Raji (cell line): Measurements from ENCODE around the gene FOXR2.

Experiments used
- POLR2A ChIP-seq: IDR thresholded peaks from 2 replicates; pipeline ENCODE4 v1.6.1; 2011; ENCODE audit warnings: low read depth, low read length, control low read depth; ENCODE audit not compliant: insufficient read depth

The FOXR2 gene, protein sequence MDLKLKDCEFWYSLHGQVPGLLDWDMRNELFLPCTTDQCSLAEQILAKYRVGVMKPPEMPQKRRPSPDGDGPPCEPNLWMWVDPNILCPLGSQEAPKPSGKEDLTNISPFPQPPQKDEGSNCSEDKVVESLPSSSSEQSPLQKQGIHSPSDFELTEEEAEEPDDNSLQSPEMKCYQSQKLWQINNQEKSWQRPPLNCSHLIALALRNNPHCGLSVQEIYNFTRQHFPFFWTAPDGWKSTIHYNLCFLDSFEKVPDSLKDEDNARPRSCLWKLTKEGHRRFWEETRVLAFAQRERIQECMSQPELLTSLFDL

DNA sequence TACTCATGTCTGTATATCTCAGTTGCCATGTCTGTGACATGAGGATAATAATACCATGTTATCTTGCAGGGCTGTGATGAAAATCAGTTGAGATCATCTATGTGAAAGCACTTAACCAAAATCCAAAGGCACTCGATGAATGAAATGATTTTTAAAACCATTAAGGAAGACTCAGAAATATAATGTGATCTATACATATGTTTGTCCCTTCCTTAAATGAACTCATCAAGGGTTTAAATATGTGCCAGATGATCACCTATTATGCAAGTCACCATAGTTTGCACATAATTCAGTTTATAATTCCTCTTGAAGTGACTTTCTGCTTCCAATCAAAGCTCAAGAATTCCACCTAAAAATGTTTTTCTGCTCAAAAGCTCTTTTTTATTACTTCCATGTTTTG is at the start of gene FOXR2:
Gene FOXR2 (plus strand): TSS at position 301 of the 400 bp plus-strand sequence. CDS start 312 bp downstream, outside the sequence.
- no peak for TF ChIP-seq POLR2A

DNA sequence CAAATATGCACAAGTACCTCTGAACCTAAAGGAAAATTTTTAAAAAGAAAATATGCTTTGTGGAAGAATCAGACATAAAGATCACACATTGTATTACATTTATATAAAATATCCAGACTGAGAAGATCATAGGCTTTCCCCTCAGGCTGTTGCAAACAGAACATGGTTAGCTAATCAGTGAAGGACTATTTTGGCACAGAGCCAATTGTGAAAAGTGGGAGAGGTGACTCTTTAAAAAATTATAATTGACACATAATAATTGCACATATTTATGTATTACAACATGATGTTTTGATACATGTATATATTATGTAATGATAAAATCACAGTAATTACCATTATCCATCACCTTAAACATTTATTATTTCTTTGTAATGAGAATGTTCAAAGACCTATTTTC is 44.1 kb upstream of the FOXR2 start:
- TF ChIP-seq POLR2A = no peak

DNA sequence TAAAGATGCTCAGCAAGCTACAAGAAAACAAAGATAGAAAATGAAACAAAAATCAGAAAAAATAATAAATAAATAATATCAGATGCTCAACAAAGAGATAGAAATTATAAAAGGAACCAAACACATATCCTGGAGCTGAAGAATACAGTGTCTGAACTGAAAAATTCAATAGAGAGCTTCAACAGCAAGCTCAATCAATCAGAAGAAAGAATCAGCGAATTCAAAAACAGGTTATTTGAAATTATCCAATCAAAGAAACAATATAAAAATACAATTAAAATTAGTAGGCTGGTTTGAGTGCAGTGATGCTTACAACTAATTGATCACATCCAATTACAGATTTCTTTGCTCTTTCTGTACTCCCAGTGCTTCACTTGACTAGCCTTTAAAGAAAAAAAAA is 40.8 kb upstream of the FOXR2 start:
- TF ChIP-seq POLR2A = no peak

DNA sequence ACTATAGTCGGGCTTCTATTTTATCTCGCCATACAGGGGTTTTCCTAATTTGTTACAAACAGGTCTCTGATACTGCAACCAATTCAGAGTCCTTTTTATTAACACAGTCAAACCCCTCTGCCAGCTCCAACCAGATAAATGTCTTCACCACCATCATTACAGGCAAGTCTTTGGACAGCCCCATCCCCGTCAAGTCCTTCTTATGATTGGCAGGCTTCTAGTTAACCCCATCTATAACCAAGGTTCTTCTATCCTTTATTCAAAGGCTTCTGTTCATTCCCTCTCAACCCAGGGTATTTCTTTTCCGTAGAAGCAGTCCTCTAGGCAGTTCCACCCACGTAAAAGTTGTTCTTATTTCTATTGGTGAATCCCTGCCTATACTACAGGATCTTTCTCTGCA is 29.9 kb upstream of the FOXR2 start:
- no peak for TF ChIP-seq POLR2A

DNA sequence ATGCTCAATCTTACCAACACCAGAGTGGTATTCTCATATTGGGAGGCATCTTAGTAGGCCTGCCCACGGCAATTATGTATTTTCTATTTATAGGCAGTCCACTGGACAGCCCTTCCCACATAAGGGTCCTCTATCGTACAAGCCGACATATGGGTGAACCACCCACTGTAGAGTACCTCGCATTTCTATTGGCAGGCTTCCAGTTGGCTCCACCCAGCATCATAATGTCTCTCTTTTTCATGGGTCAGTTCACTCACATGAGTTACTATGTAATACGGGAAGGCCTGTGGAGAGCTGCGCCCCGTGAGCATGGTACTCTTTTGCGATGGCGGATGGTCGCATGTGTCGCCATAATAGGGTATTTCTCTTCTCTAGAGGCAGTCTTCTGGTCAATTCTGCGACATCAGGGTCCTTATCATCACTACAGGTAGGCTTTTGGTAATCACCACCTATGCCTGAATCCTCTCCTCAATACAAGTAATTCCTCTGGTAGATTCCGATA is 29.4 kb upstream of the FOXR2 start:
- TF ChIP-seq POLR2A = no peak

DNA sequence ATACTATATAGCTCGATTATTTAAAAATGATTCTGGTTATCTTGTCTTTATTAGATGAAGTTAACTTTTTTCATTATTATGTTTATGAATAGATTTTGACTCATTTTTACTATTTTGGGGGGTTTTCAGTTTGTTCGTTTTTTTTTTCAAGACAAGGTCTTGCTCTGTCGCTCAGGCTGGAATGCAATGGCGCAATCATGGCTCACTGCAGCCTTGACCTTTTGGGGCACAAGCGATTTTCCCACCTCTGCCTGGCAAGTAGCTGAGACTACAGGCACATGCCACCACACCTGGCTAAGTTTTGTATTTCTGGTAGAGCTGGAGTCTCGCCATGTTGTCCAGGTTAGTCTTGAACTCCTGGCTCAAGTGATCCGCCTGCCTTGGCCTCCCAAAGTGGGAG is 24.9 kb upstream of the FOXR2 start:
- TF ChIP-seq POLR2A = no peak

DNA sequence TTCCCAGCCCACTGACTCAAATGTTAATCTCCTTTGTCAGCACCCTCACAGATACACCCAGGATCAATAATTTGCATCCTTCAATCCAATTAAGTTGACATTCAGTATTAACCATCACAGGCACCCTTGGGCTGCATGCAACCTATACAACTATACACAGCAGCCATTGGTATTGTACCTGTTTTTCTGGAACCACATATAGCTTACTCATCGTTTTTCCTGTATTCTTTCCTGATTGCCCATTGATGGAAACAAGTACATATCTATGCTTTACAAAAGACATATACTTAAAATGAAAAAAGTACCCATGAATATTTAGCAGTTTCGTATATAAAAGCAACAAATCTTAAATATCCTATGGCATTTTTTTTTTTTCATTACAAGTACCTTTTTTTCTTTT is 3.7 kb upstream of the FOXR2 start:
- no peak for TF ChIP-seq POLR2A

DNA sequence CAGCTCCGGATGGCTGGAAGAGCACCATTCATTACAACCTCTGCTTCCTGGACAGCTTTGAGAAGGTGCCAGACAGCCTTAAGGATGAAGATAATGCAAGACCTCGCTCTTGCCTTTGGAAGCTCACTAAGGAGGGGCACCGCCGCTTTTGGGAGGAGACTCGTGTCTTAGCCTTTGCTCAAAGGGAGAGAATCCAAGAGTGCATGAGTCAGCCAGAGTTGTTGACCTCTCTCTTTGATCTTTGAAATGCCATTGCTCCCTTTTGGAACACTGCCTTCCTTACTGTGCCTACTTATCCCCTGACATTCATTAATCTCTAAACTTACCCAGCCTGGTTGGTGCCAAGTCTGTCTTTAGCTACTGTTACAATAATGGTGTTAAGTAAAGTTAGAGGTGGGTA is 1.2 kb downstream of the FOXR2 start:
- TF ChIP-seq POLR2A = no peak

DNA sequence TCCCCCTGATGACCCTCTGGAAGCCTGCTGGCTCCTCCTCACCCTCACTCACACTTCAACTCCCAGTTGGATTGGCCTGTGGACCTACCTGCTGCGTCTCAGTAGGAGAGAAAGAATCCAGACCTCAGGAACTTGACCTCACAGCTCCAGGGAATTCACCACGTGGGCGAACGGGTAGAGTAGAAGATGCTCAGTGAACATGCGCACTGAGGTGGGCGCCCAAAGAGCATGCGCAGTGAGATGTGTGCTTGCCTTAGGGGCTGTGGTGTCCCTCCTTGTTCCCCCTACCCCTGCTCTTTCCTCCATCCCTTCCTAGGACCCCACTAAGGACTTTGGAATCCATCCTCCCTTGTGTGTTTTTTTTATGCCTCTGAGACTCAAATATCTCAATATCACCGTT is 12.9 kb downstream of the FOXR2 start:
- no peak for TF ChIP-seq POLR2A

DNA sequence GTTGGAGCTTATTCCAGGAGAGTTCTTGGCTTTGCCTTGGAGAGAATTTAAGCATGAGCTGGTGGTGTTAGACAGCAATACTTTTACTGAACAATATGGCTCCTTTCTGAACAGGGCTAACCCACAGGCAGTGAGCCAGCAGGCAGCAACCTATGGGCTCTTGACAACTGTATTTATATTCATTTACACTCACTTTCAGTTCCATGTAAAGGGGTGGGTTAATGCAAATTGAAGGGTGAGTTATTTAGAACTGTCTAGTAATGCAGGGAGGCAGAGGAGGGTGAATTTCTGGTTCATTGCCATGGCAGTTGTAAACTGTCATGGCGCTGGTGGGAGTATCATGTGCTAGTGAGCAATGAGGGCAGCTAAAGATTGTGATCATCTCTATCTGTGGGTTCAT is 15.7 kb downstream of the FOXR2 start:
- no peak for TF ChIP-seq POLR2A

DNA sequence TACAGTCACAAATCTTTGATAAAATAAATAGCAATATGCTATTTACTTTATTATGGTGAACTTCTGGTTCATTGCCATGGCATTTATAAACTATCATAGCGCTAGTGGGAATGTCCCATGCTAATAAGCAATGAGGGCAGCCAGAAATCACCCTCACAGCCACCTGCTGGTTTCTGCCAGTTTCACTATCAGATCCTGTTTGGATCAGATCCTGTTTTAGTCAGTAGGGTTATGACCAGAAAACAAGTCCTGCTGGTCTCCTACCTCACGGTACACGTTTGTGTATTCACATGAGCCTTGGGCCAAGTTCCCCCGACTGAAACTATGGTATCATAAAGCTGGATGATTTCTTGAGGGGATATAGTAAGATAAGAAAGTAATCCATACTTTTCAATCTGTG is 17.7 kb downstream of the FOXR2 start:
- TF ChIP-seq POLR2A = no peak

DNA sequence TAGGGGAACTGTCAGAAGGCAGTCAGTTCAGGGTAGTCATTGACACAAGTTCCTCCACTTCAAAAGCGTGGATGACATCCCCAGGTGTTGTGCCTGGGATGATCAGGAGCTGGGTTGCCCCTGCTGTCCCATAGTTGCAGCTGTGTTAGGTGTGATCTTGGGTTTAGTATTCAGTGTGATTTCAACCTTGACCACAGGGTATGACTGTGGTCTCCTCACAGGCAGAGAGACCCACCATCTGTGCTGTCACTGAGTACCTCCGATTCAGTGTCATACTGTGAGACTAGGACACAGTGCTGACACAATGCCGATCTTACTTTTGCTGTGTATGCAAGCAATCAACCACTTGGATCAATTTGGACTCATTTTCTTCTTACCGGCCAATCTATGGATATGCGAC is 25.2 kb downstream of the FOXR2 start:
- TF ChIP-seq POLR2A = no peak

DNA sequence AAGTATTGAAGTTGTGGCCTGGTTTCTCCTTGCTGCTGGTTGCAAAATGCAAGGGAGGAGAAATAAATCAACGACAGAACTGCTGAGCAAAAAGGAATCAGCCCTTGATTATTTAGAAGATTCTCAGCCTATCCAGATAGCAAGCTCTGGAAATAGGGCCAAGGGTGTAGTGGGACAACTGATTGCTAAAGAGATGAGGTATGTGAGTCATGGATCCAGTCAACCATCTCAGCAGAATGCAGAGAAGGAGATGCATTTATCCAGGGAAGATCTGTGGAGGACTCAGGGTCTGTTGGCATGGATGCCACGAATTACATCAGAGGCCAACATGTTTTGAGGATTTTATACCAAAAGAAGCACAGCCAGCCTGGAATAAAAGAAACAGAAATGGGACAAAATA is 36.7 kb downstream of the FOXR2 start:
- no peak for TF ChIP-seq POLR2A

DNA sequence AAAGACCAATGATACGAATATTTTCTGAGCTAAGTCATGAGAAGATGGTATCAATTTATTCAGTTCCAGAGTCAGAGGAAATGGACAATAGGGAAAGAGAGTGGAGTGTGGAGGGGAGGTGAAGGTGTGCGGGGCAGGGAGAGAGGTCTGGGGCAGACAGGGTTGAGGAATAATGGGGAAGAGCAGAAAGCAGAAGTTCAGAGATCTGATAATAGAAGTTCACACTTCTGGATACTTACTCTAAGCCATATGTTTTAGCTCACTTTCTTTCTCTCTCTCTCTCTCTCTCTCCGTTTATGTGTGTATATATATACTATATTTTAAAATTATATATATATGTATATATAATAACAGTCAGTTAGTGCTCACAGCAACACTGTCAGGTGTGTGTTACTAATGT is 40.4 kb downstream of the FOXR2 start:
- TF ChIP-seq POLR2A = no peak

DNA sequence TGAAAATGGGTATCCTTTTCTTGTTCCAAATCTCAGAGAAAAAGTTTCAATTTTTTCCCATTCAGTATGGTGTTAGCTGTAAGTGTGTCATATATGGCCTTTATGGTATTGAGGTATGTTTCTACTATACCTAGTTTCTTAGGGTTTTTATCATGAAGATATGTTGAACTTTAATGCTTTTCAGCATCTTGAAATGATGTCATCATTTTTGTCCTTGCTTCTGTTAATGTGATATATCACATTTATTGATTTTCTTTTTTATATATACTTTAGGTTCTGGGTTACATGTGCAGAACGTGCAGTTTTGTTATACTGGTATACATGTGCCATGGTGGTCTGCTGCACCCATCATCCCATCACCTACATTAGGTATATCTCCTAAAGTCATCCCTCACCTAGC is 44.9 kb downstream of the FOXR2 start:
- no peak for TF ChIP-seq POLR2A
